Measurements from ENCODE around the gene DAB2.
"Not testable (repeated sequence)": the region's sequence is repeated elsewhere in the genome, so short reads cannot be mapped to it uniquely, and the experiment has no call there.

DAB2 gene

GRCh38 chr5:39373791-39374190 lies 51.0 kb downstream of the DAB2 start:
- DNase-seq: no peak

- no peak for DNase-seq
Measured at GRCh38 chr5:39371367-39371635, 53.5 kb downstream of the DAB2 start.

GRCh38 chr5:39370555-39371366 lies 54.0 kb downstream of the DAB2 start:
- DNase-seq: no peak

- no peak for DNase-seq
Measured at GRCh38 chr5:39369123-39369815, 55.5 kb downstream of the DAB2 start.

GRCh38 chr5:39368116-39368515 lies 56.7 kb downstream of the DAB2 start:
- DNase-seq: no peak

GRCh38 chr5:39367711-39368110 lies 57.1 kb downstream of the DAB2 start:
- DNase-seq: no peak

GRCh38 chr5:39364367-39364766 lies 60.4 kb downstream of the DAB2 start, which contains the start of gene C9:
C9 (minus strand) TSS chr5:39364495; CDS start chr5:39364464, 31 bp downstream.
- DNase-seq: no peak

- no peak for DNase-seq
Measured at GRCh38 chr5:39363217-39363616, 61.6 kb downstream of the DAB2 start.

GRCh38 chr5:39362646-39363045 lies 62.1 kb downstream of the DAB2 start:
- DNase-seq: no peak

GRCh38 chr5:39361306-39361705 lies 63.5 kb downstream of the DAB2 start:
- no peak for DNase-seq

GRCh38 chr5:39360471-39361111 lies 64.2 kb downstream of the DAB2 start:
- DNase-seq: no peak

GRCh38 chr5:39356263-39356662 lies 68.5 kb downstream of the DAB2 start:
- DNase-seq: no peak

GRCh38 chr5:39355324-39355723 lies 69.5 kb downstream of the DAB2 start:
- no peak for DNase-seq

GRCh38 chr5:39353717-39354399 lies 70.9 kb downstream of the DAB2 start:
- no peak for DNase-seq

- no peak for DNase-seq
Measured at GRCh38 chr5:39352951-39353350, 71.8 kb downstream of the DAB2 start.

- DNase-seq: no peak
Measured at GRCh38 chr5:39352170-39352569, 72.6 kb downstream of the DAB2 start.

GRCh38 chr5:39349484-39349883 lies 75.3 kb downstream of the DAB2 start:
- DNase-seq: no peak

- DNase-seq: no peak
Measured at GRCh38 chr5:39342460-39342859, 82.3 kb downstream of the DAB2 start.

- no peak for DNase-seq
Measured at GRCh38 chr5:39341896-39342295, 82.9 kb downstream of the DAB2 start.

- DNase-seq: no peak
Measured at GRCh38 chr5:39340506-39340905, 84.3 kb downstream of the DAB2 start.

GRCh38 chr5:39337252-39337915 lies 87.4 kb downstream of the DAB2 start:
- no peak for DNase-seq

GRCh38 chr5:39334296-39334695 lies 90.5 kb downstream of the DAB2 start:
- DNase-seq: not testable (repeated sequence)

- no peak for DNase-seq
Measured at GRCh38 chr5:39333104-39333503, 91.7 kb downstream of the DAB2 start.

Measured in NCI-H1436 (cell line).